Brain pericyte (primary cell): ENCODE results near the gene MAP2K7.
"Not testable (repeated sequence)": the region's sequence is repeated elsewhere in the genome, so short reads cannot be mapped to it uniquely, and the experiment has no call there.

ENCODE experiments used
- DNase-seq: peaks from one replicate; pipeline ENCODE4 v3.0.0-alpha.2; 2012; ENCODE audit warnings: low read depth, low spot score

Gene MAP2K7

DNA sequence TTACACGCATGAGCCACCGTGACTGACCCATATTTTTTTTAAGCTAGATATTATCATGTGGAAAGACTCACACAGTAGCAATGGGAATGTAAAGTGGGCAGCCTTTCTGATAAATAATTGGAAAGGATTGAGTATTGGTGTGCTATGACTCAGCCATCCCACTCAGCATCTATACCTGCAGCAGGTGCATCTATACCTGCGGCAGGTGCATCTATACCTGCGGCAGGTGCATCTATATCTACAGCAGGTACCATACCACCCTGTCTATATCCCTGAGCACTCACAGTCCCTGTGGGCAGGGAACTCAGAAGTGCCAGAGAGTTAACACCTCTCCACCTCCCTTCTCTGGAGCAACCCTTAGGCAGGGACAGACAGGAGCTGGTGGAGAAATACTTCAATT, 20.6 kb upstream of the MAP2K7 start:
- no peak for DNase-seq

DNA sequence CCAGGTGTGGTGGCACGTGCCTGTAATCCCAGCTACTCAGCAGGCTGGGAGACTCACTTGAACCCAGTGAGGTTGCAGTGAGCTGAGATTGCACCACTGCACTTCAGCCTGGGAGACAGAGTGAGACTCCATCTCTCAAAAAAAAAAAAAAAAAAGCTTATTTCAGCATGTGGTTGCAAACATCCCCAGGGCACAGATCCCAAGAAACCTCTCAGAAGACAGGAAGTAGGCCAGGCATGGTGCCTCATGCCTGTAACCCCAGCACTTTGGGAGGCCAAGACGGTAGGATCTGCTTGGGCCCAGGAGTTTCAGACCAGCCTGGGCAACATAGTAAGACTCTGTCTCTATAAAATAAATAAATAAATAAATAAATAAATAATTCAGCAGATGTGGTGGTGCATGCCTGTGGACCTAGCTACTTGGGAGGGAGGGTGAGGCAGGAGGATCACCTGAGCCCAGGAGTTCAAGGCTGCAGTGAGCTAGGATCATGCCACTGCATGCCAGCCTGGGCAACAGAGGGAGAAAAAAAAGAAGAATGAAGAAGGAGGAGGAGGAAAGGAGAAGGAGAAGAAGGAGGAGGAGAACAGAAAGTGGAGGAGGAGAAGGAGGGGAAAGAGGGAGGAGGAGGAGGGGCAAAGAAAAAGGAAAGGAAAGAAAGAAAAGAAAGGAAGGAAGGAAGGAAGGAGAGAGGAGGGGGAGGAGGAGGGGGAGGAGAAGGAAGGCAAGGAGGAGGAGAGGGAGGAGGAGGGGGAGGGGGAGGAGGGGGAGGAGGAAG, 19.7 kb upstream of the MAP2K7 start:
- DNase-seq, result no peak

DNA sequence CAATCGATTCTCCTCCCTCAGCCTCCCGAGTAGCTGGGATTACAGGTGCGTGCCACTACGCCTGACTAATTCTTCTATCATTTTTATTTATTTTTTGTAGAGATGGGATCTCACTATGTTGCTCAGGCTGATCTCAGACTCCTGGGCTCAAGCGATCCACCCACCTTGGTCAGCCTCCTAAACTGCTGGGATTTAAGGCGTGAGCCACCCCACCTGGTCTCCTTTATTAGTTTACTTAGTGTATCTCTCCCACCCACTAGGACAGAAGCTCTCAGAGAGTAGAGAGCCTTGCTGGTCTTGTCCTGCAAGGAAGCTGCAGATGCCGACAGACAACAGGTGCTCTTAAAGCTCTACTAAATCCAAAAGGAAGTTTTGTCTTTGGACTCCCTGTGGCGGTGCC, 17.9 kb upstream of the MAP2K7 start:
- no peak for DNase-seq

DNA sequence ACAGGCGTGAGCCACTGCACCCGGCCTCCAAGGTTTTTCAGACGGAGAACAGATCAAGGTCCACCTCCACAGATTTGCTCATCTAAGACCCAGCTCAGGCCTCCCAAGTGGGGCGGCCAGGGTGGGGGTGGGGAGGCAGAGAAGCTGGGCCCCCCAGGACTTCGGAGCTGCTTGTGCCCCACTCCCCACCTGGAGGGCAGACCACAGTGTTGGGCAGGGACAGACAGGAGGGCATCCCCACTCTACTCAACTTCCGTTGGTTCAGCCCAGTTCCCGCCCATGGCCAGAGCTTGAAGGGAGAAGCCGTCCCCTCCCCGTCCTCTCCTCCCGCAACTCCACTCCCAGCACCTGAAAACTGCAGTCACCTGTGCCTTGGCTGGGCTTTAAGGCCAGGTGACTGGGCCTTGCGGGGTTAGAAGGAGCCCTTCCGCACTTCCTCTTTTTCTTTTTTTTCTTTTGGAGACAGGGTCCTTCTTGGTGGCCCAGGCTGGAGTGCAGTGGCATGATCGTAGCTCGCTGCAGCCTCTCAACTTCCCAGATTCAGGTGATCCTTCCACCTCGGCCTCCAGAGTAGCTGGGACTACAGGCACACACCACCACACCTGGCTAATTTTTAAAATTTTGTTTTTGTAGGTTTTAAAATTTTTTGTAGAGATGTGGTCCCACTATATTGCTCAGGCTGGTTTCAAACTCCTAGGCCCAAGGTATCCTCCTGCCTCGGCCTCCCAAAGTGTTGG, 16.1 kb upstream of the MAP2K7 start:
- DNase-seq, result no peak

DNA sequence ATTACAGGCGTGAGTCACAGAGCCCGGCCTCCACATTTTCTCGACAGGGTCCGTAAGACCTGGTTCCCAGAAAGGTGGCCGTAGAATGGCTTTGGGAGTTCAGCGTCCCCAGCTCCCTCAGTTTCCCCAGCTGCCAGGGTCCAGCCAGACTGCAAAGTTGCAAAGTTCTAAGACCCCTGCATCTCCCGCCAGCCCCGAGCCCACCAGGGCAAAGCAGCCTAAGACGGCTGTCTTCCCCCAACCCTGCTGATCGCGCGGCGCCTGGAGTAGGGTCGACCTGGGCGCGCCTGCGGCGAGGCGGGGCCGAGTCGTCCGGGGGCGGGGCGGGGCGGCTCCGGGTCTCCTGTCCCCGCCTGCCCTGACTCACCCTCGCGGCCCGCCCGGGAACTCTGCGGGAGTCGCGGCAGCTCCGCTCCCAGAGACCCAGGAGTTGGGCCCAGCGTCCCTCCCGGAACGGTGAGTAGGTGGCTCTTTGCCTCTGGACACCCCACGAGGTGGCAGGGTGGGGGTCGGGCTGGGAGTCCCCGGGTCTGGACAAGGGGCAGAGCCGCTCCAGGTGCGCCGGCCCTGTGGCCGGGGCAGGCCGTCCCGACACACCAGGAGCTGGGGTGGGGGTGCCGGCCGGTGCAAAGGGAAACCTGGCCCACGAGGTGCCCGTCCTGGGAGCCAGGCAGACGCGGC, 15.4 kb upstream of the MAP2K7 start, which contains the start of gene LRRC8E:
TSS of gene LRRC8E (plus strand) at position 366 of the 681 bp plus-strand sequence. CDS start 7,094 bp downstream, outside the sequence.
- no peak for DNase-seq

DNA sequence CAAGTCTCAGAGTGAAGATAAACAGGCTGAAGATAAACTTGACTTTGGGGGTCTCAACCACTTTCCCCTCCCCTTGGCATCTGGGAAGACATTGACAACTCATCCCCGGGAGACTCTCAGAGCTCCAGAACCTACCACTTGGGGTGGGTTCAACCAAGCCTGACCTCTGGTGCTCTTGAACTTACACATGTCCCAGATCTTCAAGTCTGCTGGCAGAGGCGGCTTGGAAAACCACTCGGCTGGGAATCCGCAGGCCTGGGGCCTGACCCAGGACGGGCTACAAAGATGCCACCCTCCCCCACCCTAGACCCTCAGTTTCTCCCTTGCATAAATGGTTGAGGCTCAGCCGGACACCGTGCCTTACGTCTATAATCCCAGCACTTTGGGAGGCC, 14.9 kb upstream of the MAP2K7 start:
- DNase-seq, result no peak

DNA sequence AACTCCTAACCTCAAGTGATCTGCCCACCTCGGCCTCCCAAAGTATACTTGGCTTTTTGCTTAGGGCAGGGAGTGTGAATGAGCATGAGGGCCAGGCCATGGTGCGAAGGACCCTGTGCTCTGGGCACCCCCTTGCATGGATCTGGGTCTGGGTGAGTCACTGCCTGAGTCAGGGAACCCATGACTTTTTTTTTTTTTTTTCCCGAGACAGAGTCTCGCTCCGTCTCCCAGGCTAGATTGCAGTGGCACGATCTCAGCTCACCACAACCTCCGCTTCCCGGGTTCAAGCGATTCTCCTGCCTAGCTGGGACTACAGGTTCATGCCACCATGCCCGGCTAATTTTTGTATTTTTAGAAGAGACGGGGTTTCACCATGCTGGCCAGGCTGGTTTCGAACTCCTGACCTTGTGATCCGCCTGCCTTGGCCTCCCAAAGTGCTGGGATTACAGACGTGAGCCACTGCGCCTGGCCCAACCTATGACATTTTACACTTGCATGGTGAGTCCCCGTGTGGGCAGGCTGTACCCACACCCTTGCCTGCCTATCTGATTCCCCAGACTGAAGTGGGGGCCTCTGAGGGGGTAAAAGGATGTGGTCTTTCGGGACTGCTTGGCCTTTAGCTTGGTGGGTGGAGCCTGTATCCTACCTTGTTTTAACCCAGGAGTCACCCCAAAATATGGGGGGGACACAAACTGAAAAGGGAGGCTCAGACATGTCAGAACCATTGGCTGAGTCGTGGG, 10.1 kb upstream of the MAP2K7 start:
- not testable (repeated sequence) for DNase-seq

DNA sequence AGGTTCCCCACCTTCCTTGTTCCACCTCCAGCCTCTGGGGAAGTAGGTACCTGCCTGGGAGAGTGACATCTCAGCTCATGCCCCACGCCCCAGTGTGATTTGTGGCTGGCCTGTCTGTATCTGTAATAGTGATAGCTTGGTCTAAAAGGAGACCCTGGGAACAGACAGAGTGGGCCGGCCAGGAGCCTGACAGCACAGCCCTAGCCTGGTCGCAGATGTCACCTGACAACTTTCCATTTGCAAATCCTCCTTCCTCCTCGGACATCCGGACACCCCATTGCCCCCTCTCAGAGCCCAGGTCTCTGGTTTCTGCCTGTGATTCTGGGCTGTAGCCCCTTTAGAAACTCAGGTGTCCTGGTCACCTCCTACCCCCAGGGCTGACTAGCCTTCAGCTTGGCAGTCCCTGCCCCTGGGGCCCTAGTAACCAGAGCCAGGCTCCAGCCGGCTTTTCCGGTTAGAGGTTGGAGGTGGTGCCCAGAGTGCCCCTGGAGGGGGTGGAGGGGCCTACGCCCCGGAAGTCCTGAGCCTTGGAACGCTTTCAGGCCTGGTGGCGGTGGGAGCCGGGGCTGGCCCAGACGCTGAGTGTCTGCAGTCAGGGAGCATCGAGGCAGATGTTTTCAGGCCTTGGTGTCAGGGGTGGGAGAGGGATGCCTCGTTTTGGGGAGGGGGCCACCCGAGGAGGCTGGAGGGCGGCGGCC, 8.9 kb upstream of the MAP2K7 start:
- no peak for DNase-seq

DNA sequence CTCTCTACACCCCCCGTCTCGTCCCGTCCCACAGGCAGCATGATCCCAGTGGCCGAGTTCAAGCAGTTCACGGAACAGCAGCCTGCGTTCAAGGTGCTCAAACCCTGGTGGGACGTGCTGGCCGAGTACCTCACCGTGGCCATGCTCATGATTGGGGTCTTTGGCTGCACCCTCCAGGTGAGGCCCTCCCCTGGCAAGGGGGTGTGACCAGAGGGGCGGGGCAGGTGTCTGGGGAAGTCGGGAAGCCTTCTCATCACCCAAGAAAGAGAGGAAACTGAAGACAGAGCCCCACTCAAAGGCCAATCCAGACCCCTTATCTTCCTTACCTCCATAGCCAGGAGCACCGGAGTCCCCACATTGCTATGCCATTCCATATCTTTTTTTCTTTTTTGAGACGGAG, 8.1 kb upstream of the MAP2K7 start:
- no peak for DNase-seq

DNA sequence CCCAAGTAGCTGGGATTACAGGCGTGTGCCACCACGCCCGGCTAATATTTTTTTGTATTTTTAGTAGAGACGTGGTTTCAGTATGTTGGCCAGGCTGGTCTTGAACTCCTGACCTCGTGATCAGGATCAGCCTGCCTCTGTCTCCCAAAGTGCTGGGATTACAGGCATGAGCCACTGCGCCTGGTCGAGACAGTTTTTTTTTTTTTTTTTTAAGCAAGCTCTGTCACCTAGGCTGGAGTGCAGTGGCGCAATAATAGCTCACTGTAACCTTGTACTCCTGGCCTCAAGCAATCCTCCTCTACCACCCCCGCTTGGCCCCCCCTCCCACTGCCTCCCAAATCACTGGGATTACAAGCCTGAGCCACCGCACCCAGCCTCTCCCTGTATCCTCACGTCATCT, 6.4 kb upstream of the MAP2K7 start:
- no peak for DNase-seq

DNA sequence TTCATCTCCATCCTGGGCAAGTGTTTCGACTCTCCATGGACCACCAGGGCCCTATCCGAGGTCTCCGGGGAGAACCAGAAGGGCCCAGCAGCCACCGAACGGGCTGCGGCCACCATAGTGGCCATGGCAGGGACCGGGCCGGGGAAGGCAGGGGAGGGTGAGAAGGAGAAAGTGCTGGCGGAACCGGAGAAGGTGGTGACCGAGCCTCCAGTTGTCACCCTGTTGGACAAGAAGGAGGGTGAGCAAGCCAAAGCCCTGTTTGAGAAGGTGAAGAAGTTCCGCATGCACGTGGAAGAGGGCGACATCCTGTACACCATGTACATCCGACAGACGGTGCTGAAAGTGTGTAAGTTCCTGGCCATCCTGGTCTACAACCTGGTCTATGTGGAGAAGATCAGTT, 4.7 kb upstream of the MAP2K7 start:
- no peak for DNase-seq

DNA sequence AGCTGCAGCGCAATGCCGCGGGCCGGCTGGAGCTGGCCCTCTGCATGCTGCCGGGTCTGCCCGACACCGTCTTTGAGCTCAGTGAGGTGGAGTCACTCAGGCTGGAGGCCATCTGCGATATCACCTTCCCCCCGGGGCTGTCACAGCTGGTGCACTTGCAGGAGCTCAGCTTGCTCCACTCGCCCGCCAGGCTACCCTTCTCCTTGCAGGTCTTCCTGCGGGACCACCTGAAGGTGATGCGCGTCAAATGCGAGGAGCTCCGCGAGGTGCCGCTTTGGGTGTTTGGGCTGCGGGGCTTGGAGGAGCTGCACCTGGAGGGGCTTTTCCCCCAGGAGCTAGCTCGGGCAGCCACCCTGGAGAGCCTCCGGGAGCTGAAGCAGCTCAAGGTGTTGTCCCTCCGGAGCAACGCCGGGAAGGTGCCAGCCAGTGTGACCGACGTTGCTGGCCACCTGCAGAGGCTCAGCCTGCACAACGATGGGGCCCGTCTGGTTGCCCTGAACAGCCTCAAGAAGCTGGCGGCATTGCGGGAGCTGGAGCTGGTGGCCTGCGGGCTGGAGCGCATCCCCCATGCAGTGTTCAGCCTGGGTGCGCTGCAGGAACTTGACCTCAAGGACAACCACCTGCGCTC, 3.8 kb upstream of the MAP2K7 start:
- no peak for DNase-seq

DNA sequence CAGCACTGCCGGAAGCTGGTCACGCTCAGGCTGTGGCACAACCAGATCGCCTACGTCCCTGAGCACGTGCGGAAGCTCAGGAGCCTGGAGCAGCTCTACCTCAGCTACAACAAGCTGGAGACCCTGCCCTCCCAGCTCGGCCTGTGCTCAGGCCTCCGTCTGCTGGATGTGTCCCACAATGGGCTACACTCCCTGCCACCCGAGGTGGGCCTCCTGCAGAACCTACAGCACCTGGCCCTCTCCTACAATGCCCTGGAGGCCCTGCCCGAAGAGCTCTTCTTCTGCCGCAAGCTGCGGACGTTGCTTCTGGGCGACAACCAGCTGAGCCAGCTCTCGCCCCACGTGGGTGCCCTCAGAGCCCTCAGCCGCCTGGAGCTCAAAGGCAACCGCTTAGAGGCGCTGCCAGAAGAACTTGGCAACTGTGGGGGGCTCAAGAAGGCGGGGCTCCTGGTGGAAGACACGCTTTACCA, 3.2 kb upstream of the MAP2K7 start:
- no peak for DNase-seq

DNA sequence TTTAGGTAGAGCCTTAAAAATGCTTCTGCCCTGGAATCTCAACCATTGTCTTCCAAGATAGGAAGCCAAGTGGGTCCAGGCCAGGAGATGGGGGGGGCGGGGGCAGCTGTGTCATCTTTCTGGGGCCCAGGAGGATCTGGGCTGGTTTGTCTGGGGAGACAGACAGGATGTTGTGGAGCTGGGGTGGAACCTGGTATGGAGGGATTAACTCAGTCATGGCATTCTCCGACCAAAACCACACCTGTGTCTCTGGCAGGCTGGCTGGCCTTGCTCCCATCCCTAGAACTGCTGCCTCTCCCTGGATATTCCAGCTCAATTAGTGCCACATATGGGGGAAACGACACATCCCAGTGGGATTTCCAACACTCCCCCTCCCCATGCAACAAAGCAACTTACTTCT, 2.7 kb upstream of the MAP2K7 start:
- DNase-seq, result no peak

DNA sequence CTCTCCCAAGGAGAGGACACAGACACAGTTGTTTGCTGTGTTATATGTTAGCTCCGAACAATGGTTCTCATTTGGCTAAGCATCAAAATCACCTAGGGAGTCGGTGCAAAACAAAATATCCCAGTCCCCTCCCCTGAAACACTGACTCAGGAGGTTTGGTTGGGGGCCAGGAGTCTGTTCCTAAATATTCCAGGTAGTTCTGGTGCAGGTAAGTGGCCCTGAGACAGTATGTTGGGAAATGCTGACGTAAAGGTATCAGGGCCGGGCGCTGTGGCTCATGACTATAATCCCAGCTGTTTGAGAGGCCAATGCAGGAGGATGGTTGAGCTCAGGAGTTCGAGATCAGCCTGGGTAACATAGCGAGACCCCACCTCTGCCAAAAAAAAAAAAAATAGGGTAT, 2.3 kb upstream of the MAP2K7 start:
- no peak for DNase-seq

DNA sequence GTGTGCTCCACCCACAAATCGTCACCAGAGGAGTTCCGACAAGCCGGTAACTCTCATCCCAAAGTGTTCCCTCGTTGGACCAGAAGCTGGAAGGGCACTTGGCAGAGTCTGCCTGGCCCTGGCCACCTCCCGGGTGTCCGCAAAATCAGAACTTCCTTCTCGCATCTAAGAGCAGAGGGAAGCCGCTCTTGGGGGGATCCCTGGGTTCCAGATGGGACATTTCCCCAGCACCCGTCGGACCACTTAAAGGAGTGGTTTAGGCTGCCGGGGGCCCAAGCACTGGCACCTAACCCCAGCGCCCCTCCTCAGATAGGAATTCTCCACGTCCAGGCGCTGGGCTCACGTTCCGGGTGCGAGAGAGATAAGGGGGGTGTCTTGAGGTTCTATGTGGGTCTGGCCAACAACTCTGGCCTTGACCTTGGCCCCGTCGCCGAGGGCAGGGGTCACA, 857 bp upstream of the MAP2K7 start:
- DNase-seq, result no peak

DNA sequence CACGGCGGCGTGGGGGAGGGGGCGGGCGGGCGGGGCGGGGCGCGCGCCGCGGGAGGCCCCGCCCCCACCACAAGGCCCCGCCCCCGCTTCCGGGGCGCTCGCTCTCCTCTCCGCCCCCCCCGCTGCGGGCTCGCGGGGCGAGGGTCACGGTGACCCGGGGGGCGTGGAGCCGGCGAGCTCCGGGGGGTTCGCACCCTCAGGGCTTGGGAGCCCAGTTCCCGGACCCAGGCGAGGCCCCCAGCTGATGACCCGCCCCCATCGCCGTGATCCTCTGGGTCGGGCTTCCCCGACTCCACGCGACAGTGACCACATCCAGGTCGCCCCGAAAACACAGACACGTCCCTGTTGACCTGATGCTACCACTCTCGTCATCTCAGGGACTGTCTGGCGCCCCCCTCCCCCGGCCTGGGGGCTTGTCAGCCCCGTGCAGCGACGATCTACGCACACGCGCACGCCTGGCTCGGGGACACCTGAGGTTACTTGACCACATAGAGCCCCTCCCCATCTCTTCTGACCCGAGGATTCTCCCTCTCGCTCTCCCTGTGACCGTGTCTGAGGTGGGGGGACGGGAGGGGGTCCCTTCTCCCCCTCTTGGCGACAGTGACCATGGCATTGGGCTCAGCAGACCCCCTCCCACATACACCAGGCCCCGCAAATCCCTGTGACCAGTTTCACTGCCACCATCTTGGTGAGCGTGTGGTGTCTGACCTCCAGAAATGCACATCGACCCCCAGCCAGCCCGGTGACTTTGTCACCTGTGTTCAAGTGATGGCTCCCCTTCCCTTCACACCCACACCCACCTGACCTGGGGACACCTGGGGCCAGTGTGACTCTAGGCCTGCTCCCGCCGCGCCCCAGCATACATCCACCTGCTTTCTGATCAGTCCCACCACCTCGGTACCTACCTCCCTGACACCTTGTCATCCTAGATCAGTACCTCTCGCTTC, 670 bp downstream of the MAP2K7 start:
- no peak for DNase-seq

DNA sequence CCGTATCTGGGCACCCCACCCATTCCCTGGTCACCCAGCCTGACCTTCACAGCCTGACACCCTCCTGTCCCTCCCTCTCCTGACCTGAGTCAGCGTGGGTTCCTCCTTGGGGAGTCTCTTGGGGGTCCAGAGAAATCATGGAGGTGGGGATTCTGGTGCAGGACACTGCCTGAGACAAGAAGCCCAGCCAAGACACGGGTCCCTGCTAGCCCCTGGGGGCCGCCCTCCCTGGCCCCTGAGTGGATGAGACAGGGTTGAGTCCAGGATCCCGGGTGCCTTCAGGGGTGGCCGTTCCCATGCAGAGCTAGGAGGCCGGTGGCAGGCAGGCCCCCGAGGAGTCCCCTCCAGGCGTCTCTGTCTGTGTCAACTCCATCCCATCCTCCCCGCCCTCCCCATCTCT, 1.6 kb downstream of the MAP2K7 start:
- no peak for DNase-seq

DNA sequence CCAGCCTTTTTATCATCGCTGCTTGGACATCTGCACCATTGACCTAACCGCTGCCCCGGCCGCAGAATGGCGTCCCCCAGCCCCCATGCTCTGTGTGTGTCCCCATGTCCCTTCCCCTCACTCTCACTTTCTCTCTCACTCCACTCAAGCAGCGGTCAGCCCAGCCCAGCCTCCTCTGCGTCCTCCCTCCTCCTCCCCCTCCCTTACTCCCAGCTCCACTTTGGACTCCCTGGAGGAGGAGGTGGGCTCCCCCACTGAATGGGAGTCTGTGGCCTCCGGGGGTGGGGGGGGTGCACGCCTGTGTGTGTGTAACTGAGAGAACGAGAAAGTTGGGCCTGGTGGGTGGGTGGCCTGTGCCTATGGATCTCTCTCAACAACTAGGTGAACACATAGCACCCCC, 2.2 kb downstream of the MAP2K7 start:
- DNase-seq, result no peak

DNA sequence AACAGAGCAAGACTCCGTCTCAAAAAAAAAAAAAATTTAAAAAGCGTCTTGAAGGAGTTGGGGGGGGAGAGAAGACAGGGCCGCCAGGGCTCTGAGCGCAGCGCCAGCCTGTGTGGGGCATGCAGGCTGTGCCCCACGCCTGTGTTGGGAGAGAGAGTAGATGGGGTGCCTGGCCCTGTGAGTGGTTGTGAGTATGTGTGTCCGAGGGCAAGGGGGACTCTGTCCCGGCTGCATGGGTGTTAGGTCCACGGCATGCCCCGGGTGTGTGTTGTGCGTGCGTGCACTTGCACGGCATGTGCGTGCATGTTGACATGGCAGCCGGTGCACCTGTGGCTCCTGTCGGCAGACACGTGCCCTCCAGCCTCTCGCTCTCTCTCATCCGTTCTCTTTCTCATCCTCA, 3.4 kb downstream of the MAP2K7 start:
- DNase-seq, result no peak
